Middle frontal gyrus (tissue), 1 donor: ENCODE results near the gene OR4N2.
"Not testable (repeated sequence)": the region's sequence is repeated elsewhere in the genome, so short reads cannot be mapped to it uniquely, and the experiment has no call there.

Experiments used
- DNase-seq: peaks from one replicate; pipeline ENCODE4 v3.0.0-alpha.2; 2015; ENCODE audit warnings: low spot score; ENCODE audit errors: extremely low spot score

Gene OR4N2

DNA sequence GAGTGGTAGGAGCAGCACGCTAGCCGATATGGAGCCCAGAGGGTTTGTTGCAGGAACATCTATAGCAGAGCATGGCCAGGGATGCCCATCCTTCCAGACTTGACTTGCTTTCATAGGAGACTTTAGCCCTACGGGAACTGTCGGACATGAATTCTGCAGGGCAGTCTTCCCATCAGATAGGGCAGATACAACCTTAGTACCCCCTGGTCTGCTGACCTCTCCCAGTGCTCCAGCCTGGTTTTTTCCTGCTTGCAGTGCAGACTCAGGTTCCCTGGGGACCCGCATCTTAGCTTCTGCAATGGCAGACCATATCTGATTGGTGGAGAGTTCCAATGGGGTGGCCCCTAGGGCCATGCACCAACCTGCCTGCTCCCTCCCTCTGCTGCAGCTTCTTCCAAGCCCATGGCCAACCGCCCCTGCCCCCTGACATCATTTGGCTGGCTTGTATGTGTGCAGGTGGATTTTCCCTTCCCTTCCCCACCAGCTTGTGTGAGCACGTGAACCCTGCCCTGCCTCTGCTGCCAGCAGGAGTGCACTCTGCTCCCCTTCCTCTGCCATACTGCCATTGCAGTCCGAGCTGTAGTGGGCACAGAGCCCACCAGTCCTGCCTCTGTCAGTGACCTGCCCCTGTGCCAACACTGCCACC lies 30.8 kb downstream of the OR4N2 start:
- not testable (repeated sequence) for DNase-seq

DNA sequence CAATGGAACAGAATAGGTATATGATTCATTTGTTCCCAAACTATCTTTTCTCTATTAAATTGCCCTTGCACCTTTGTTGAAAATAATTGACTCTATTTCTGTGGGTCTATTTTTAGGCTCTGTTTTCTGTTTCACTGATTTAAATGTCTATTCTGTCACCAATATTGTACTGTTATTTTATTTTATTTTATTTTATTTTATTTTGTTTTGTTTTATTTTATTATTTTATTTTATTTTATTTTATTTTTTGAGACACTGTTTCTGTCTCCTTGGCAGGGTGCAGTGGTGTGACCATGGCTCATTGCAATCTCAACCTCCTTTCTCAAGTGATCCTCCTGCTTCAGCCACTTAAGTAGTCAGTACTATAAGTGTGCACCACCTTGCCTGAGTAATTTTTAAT lies 34.9 kb downstream of the OR4N2 start:
- DNase-seq: no peak

DNA sequence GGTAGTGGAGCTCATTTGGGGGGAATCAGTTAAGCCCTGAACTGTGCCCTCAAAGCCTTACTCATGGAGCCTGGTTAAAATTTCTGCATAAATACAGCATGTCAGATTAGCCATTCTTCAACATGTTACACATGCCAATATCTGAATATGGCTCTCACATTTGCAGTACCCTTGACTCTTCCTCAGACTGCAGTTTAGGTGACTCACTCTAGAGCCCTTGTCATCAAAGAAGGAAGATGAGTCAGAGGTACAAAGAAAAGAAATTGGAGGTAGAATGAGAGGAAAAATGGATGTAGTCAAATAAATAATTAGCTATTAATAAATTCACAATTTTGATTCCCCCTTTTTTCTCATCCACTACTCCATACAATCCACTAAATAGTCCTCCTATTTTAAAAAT lies 47.8 kb downstream of the OR4N2 start:
- DNase-seq: no peak

DNA sequence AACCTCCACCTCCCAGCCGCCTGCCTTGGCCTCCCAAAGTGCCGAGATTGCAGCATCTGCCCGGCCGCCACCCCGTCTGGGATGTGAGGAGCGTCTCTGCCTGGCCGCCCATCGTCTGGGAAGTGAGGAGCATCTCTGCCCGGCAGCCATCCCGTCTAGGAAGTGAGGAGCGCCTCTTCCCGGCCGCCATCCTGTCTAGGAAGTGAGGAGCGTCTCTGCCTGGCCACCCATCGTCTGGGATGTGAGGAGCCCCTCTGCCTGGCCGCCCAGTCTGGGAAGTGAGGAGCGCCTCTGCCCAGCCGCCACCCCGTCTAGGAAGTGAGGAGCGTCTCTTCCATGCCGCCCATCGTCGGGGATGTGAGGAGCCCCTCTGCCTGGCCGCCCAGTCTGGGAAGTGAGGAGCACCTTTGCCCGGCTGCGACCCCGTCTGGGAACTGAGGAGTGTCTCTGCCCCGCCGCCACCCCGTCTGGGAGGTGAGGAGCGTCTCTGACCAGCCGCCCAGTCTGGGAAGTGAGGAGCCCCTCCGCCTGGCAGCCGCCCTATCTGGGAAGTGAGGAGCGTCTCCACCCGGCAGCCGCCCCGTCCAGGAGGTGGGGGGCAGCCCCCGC lies 62.6 kb downstream of the OR4N2 start:
- not testable (repeated sequence) for DNase-seq

DNA sequence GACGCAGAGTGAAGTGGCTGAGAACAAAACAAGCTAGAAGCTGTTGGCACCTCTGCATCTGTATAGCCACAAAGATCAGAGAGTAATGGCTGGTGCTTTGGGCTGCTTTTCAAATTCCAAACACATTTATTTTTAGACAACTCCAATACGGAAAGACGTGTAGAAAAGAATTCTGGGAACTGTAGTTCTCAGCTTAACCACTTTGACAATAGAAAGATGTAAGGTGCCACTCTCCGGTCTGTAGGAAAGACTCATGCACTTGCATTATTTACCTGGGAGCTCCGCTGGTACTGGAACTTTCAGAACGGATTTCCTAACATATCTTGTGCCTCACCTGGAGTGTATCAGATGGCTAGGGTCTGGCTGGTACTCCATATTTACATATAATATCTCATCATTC lies 69.6 kb downstream of the OR4N2 start:
- no peak for DNase-seq

DNA sequence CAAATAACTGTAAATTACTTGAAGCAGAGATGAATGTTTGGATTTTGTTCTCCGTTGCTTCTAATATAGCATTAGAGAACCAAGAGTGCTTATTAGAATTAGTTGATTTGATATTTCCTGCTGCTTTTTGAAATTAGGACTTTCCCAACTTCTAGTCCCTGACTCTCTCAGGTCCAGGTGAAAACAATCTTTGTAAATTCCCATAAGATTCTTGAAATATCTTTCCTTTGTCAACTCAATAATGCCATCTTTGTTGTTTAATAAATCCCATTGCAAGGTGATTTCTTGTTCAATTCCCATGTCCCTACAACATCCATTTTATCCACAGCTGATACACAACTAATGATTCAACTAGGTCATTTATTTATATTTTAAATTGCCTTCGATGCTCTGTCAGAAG lies 71.3 kb downstream of the OR4N2 start, which contains the start of gene OR4K2:
OR4K2 (plus strand) TSS at position 301 of the 400 bp plus-strand sequence. CDS start 1,126 bp downstream, outside the sequence.
- no peak for DNase-seq

DNA sequence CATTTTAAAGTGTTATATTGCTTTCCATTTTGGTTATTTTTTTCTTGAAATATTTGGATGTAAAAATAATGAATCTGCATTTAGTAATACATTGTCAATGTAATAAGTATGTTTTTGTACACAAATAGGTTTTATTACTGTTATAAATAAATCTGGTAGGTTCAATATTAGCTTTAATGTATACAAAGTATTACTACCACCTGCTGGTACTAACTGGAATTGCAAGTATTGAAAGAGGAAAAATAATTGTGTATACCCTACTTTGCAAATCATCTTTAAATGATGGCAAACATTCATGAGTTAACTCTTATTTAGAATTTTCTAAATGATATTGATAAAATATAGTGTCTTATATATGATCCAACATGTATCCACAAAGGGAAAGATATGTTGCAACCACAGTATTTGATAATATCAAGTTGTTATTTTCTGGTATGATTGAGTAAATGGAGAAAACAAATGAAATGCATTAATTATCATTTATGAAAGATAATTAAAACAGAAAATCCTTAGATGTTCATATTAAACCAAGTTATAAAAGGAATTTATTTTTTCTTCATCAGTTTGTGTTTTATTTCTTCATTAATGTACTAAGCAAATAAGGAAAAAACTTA lies 74.6 kb downstream of the OR4N2 start:
- DNase-seq: no peak
